ENCODE measurements around the gene DNAH17. TPM values are rescaled to one million over a fixed set of nuclear protein-coding genes. Genes with fewer than 3 reads are reported as not detected.

Gene DNAH17
- total and polyA plus RNA-seq, 2 of the 8 experiments (the other 6 are each of a cell fraction or from before 2014, with no cell fraction given), result 0.14 to 0.67 TPM

DNA sequence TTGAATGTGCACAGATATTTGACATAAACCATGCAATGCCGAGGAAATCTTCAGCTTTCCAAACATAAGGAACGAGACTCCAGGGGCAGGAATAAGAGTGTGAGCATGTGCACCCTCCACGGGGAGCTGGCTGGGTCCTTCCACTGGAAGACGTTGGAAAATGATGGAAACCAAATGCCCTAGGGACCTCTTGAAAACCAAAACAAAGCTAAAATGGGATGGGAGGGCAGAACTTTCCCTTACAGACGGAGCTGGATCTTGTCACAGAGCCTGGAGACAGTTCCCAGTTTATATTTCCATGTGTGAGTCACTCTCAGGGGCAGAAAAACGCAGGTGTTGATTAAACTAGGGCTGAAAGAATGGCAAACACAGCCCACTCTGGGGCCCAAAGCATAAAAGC, 34.4 kb upstream of the DNAH17 start:
- H2BK5ac ChIP-seq (ENCODE audit: low read depth, low read length), result no peak overlapping the region
- no peak overlapping the region for H3K27ac ChIP-seq (ENCODE audit: low read depth, low read length)
- TF ChIP-seq SUZ12 (IDR thresholded peaks at IDR 0.05; ENCODE audit: low read length) (no peak), ASH2L (IDR thresholded peaks at IDR 0.05; ENCODE audit: low read length) (no peak), JUND (IDR thresholded peaks at IDR 0.05; ENCODE audit: low read length) (no peak)
- TF ChIP-seq, protein P1, sequence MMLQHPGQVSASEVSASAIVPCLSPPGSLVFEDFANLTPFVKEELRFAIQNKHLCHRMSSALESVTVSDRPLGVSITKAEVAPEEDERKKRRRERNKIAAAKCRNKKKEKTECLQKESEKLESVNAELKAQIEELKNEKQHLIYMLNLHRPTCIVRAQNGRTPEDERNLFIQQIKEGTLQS (IDR thresholded peaks at IDR 0.05; ENCODE audit: insufficient read depth, low read depth, low read length), result no peak
- no peak overlapping the region for H4K91ac ChIP-seq (replicated peaks; ENCODE audit: insufficient read length, low read length)
- ChIA-PET CTCF (ENCODE audit: partially characterized antibody) (interaction anchor here (0.8 to 4.0 kb wide), 7 partner anchors 10 to 114 kb away, joined by 3 to 12 read pairs (median 3); no protein-coding TSS in a partner anchor), POLR2A (ENCODE audit: partially characterized antibody) (interaction anchor here (0.7 kb wide), 1 partner anchor 177 kb away, joined by 3 read pairs; no protein-coding TSS in a partner anchor)
- no peak overlapping the region for H3K4me3 ChIP-seq (ENCODE audit: extremely low read depth in 1 of 4, insufficient read depth in 2 of 4, low read depth in 3 of 4, low read length in 4 of 4)
- H3K9ac ChIP-seq (replicated peaks in 1 of 4; ENCODE audit: extremely low read depth in 1 of 4, low read depth in 3 of 4, low read length in 3 of 4), result no peak overlapping the region
- no peak overlapping the region for H2BK12ac ChIP-seq (ENCODE audit: low read depth, low read length)
- no peaks in the 10 kb centered on the region for H3K79me2 ChIP-seq (ENCODE audit: control insufficient read depth in 1 of 2, insufficient read depth in 2 of 2, low read length in 2 of 2)
- DNase-seq (ENCODE audit: low read depth in 1 of 2, low spot score in 2 of 2) (no peak), FAIRE-seq (no peak)
- H3K4ac ChIP-seq (replicated peaks; ENCODE audit: insufficient read length, low read depth, low read length), result no peak overlapping the region
- WGBS, 2 experiments (ENCODE audit: extremely low coverage in 1 of 2, insufficient coverage in 1 of 2, insufficient read length in 1 of 2, insufficient replicate concordance in 2 of 2, low coverage in 1 of 2, low lambda C conversion rate in 2 of 2, missing lambda C conversion rate in 1 of 2), result 80% methylated on average over 6 of the region's 6 CpGs; no CpG with 5 or more reads in 1 of the 2 experiments
- H2BK120ac ChIP-seq (replicated peaks; ENCODE audit: low read depth, low read length), result no peak overlapping the region
- peaks cover 0 to 10% (median 8%) of the 10 kb centered on the region in 4 experiments; a peak in 5 of 7 replicates for H3K27me3 ChIP-seq (replicated peaks in 1 of 4; ENCODE audit: control insufficient read depth in 3 of 4, extremely low read depth in 1 of 4, insufficient read depth in 3 of 4, low read length in 3 of 4)
- no peak overlapping the region for H3K4me2 ChIP-seq (ENCODE audit: insufficient read depth in 1 of 2, low read depth in 2 of 2, low read length in 2 of 2)
- H3K36me3 ChIP-seq (ENCODE audit: control insufficient read depth in 2 of 4, insufficient read depth in 4 of 4, low read length in 3 of 4), result no peaks in the 10 kb centered on the region
- no peak overlapping the region for H3K56ac ChIP-seq (replicated peaks; ENCODE audit: insufficient read length, low read depth, low read length)
- no peak overlapping the region for H3K23ac ChIP-seq (ENCODE audit: insufficient read length)
- no peaks in the 10 kb centered on the region for H3K23me2 ChIP-seq (ENCODE audit: low read depth, low read length)
- no peak overlapping the region for H2AK5ac ChIP-seq (ENCODE audit: low read depth, low read length)
- no peak overlapping the region for H4K8ac ChIP-seq (ENCODE audit: extremely low read depth, insufficient read depth, low read length)
- no peak overlapping the region for H3K18ac ChIP-seq (ENCODE audit: extremely low read depth, low read length)
- H4K20me1 ChIP-seq (replicated peaks in 1 of 2; ENCODE audit: control insufficient read depth in 1 of 2, insufficient read depth in 2 of 2, low read length in 2 of 2), result no peaks in the 10 kb centered on the region
- H3K79me1 ChIP-seq (ENCODE audit: low read depth, low read length), result no peaks in the 10 kb centered on the region
- H2BK15ac ChIP-seq (ENCODE audit: low read length), result no peak overlapping the region
- H3K14ac ChIP-seq (ENCODE audit: insufficient read length), result no peak overlapping the region
- H2AFZ ChIP-seq (ENCODE audit: low read length), result no peak overlapping the region
- H3K4me1 ChIP-seq (replicated peaks in 1 of 4; ENCODE audit: control insufficient read depth in 3 of 4, insufficient read depth in 4 of 4, low read length in 3 of 4), result peaks cover 0 to 6% (median 0%) of the 10 kb centered on the region in 4 experiments; a peak in 2 of 7 replicates
- H4K5ac ChIP-seq (ENCODE audit: insufficient read length, low read depth, low read length), result no peak overlapping the region
- H2BK20ac ChIP-seq (ENCODE audit: low read length), result no peak overlapping the region
- peaks cover 0 to 7% of the 10 kb centered on the region in 2 experiments; a peak in 1 of 4 replicates for H3K9me3 ChIP-seq (ENCODE audit: insufficient read depth in 2 of 2, low read depth in 1 of 2, low read length in 1 of 2)
